Adipocyte (in vitro differentiated cells): Measurements from ENCODE around the gene TSPEAR.
"Not testable (repeated sequence)": the region's sequence is repeated elsewhere in the genome, so short reads cannot be mapped to it uniquely, and the experiment has no call there.

Source experiments
- DNase-seq: peaks from one replicate; pipeline ENCODE4 v3.0.0-alpha.2; 2015; ENCODE audit warnings: low read depth
- H3K27me3 ChIP-seq: replicated peaks from 2 replicates; pipeline ENCODE4 v1.7.0; 2013; ENCODE audit warnings: mild to moderate bottlenecking, low read length, moderate library complexity; ENCODE audit not compliant: control insufficient read depth, insufficient read depth
- H3K36me3 ChIP-seq: 2 replicates; pipeline ENCODE4 v1.7.0; 2013; ENCODE audit warnings: low read length, mild to moderate bottlenecking, moderate library complexity; ENCODE audit not compliant: control insufficient read depth, insufficient read depth, severe bottlenecking
- H3K4me1 ChIP-seq: 2 replicates; pipeline ENCODE4 v1.7.0; 2013; ENCODE audit warnings: mild to moderate bottlenecking, low read length, moderate library complexity; ENCODE audit not compliant: control insufficient read depth, insufficient read depth
- H3K4me3 ChIP-seq: 2 replicates; pipeline ENCODE4 v1.7.0; 2013; ENCODE audit warnings: mild to moderate bottlenecking, low read length, moderate library complexity
- H3K9ac ChIP-seq: 2 replicates; pipeline ENCODE4 v1.7.0; 2013; ENCODE audit warnings: mild to moderate bottlenecking, low read length, moderate library complexity
- H3K9me3 ChIP-seq: 2 replicates; pipeline ENCODE4 v1.7.0; 2013; ENCODE audit warnings: mild to moderate bottlenecking, low read length, moderate library complexity; ENCODE audit not compliant: control insufficient read depth

TSPEAR gene

DNA sequence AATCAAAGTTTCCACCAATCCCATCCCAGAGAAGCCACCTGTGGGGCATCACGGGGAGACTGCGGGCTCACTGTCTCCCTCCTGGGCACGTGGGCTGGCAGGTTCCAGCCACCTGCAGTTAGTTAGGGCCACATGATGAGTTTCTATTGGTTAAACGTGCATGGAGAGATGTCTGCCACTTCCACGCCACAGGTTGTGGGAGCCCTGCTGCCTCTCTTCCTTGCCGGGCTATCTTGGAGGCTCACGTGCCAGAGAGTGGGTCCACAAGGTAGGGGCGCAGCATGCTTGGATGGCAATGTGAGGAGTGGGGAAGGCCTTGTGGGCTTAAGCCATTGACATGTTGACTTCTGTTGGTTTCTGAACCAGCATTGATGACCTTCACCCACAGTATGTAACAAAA, 107.5 kb downstream of the TSPEAR start:
- Histone ChIP-seq H3K27me3 (peaks cover 10% of the 10 kb centered on the region), H3K36me3 (no peaks in the 10 kb centered on the region), H3K4me3 (no peak overlapping the region), H3K9me3 (peaks cover 8% of the 10 kb centered on the region), H3K9ac (no peak overlapping the region), H3K4me1 (no peaks in the 10 kb centered on the region)
- DNase-seq = no peak

GRCh38 chr21:44603109-44603875, 108.1 kb downstream of the TSPEAR start:
- Histone ChIP-seq H3K36me3 (no peaks in the 10 kb centered on the region), H3K9me3 (peaks cover 11% of the 10 kb centered on the region), H3K27me3 (peaks cover 10% of the 10 kb centered on the region), H3K9ac (no peak overlapping the region), H3K4me3 (no peak overlapping the region), H3K4me1 (no peaks in the 10 kb centered on the region)
- DNase-seq = no peak

- peaks cover 13% of the 10 kb centered on the region for H3K9me3 ChIP-seq
- no peak for DNase-seq
Measured at GRCh38 chr21:44602463-44602850, 108.9 kb downstream of the TSPEAR start.

DNA sequence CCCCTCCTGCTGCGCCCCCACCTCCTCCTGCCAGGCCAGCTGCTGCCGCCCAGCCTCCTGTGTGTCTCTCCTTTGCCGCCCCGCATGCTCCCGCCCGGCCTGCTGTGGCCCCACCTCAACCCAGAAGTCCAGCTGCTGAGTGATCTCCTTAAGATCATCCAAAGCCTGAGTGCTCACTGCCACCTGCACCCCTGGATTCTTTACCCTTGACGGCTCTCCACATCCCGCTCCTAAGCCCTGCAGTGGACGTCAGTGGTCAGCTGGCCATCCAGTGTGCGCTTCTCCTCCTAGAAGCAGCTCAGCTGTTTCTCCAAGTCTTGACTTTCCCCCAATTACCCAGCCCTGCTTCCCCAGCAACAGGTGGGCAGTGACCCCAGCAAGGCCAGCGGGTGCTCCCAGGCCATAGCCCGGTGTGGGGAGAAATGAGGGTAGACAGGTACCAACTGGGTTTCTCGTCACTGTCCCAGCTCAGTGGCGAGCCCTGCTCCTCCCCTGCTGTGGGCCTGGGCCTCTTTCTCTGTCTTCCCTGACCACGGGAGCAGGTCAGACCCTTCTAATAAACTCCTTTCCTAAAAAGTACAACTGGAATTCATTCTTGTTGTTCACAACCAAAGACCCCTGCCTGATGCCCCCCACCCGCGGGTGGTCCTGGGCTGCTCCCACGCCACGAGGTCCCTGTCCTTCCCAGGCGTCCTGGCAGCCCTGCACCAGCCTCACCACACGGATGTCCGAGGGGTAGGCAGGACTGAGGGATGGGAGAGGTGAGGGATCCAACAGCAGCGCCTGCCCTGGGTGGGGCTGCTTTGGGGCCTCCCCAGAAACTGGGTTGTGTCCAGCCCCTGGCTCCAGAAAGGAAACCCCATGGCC, 109.5 kb downstream of the TSPEAR start:
- no peaks in the 10 kb centered on the region for H3K4me1 ChIP-seq
- no peak overlapping the region for H3K9ac ChIP-seq
- no peak for DNase-seq
- H3K9me3 ChIP-seq = peaks cover 13% of the 10 kb centered on the region
- no peak overlapping the region for H3K4me3 ChIP-seq
- no peaks in the 10 kb centered on the region for H3K36me3 ChIP-seq
- H3K27me3 ChIP-seq = peaks cover 14% of the 10 kb centered on the region

More at GRCh38 chr21:44602463-44602850, 108.9 kb downstream of the TSPEAR start:
- Histone ChIP-seq H3K4me1 (no peaks in the 10 kb centered on the region), H3K4me3 (no peak overlapping the region), H3K9ac (no peak overlapping the region), H3K36me3 (no peaks in the 10 kb centered on the region), H3K27me3 (peaks cover 14% of the 10 kb centered on the region)

GRCh38 chr21:44601091-44601490, 110.3 kb downstream of the TSPEAR start:
- H3K4me1 ChIP-seq, DNase-seq, H3K36me3 ChIP-seq, H3K9ac ChIP-seq, H3K4me3 ChIP-seq, H3K9me3 ChIP-seq: not testable (repeated sequence)
- peaks cover 16% of the 10 kb centered on the region for H3K27me3 ChIP-seq

GRCh38 chr21:44600118-44600978, 111.0 kb downstream of the TSPEAR start, which contains the start of gene KRTAP10-7:
Gene KRTAP10-7, plus strand, starts transcription at chr21:44600597. Its CDS starts 25 bp downstream, at chr21:44600622.
- not testable (repeated sequence) for H3K9ac ChIP-seq, DNase-seq, H3K9me3 ChIP-seq, H3K36me3 ChIP-seq, H3K4me1 ChIP-seq, H3K4me3 ChIP-seq
- peaks cover 22% of the 10 kb centered on the region for H3K27me3 ChIP-seq

- H3K9me3 ChIP-seq = peaks cover 8% of the 10 kb centered on the region
- peaks cover 27% of the 10 kb centered on the region for H3K27me3 ChIP-seq
- H3K36me3 ChIP-seq = no peaks in the 10 kb centered on the region
- no peak for DNase-seq
- H3K4me3 ChIP-seq = no peak overlapping the region
- H3K4me1 ChIP-seq = no peaks in the 10 kb centered on the region
- no peak overlapping the region for H3K9ac ChIP-seq
Measured at GRCh38 chr21:44599264-44600029, 111.9 kb downstream of the TSPEAR start.

GRCh38 chr21:44598061-44598460, 113.3 kb downstream of the TSPEAR start:
- no peak for DNase-seq
- Histone ChIP-seq H3K9me3 (peaks cover 6% of the 10 kb centered on the region), H3K9ac (no peak overlapping the region), H3K36me3 (no peaks in the 10 kb centered on the region), H3K27me3 (peaks cover 41% of the 10 kb centered on the region), H3K4me3 (no peak overlapping the region), H3K4me1 (peaks cover 4% of the 10 kb centered on the region)

- Histone ChIP-seq H3K4me3 (no peak overlapping the region), H3K4me1 (peaks cover 4% of the 10 kb centered on the region), H3K36me3 (no peaks in the 10 kb centered on the region), H3K9me3 (peaks cover 6% of the 10 kb centered on the region), H3K27me3 (peaks cover 41% of the 10 kb centered on the region), H3K9ac (no peak overlapping the region)
- DNase-seq = no peak
Measured at GRCh38 chr21:44596068-44596725, 115.2 kb downstream of the TSPEAR start.

GRCh38 chr21:44595524-44595923, 115.8 kb downstream of the TSPEAR start:
- H3K9ac ChIP-seq = no peak overlapping the region
- H3K36me3 ChIP-seq = no peaks in the 10 kb centered on the region
- H3K4me3 ChIP-seq = no peak overlapping the region
- peaks cover 6% of the 10 kb centered on the region for H3K9me3 ChIP-seq
- DNase-seq = no peak
- peaks cover 4% of the 10 kb centered on the region for H3K4me1 ChIP-seq
- H3K27me3 ChIP-seq = peaks cover 41% of the 10 kb centered on the region
